ENCODE data around the gene TNFSF13B. TPM values are rescaled to one million over a fixed set of nuclear protein-coding genes. Genes with fewer than 3 reads are reported as not detected.

Gene TNFSF13B
- total and polyA plus RNA-seq, 2 of the 8 experiments (the other 6 are each of a cell fraction or from before 2014, with no cell fraction given) = not detected

Small RNAs within 50 kb of the gene (small RNA-seq; reads per million reads assigned to genes)
- not detected for gene RNA5SP39 (ENCODE audit: insufficient read depth)

Other genes starting within 250 kb of the TNFSF13B start
- 4.5 and 4.6 TPM in 2 replicates for gene LIG4, start 54.2 kb upstream of the TNFSF13B start, total RNA-seq (2021; fragmentation: NEBNext Ultra II Directional; extraction: Animal tissue kit (Norgen Biotek cat#: 25700))
- gene LIG4, start 54.2 kb upstream of the TNFSF13B start, polyA plus RNA-seq (2011; rRNA removed) = 0.78 and 1.1 TPM in 2 replicates
- gene ABHD13, start 51.3 kb upstream of the TNFSF13B start, total RNA-seq (2021; fragmentation: NEBNext Ultra II Directional; extraction: Animal tissue kit (Norgen Biotek cat#: 25700)) = 6.1 and 6.6 TPM in 2 replicates
- gene ABHD13, start 51.3 kb upstream of the TNFSF13B start, polyA plus RNA-seq (2011; rRNA removed) = 1.9 and 3.5 TPM in 2 replicates

Data from H1 (cell line).